Renal pelvis (tissue), 4 donors: ENCODE measurements around the gene COMMD8. TPM values are rescaled to one million over a fixed set of nuclear protein-coding genes. Genes with fewer than 3 reads are reported as not detected.

ENCODE experiments used
- DNase-seq: peaks from one replicate; pipeline ENCODE4 v3.0.0-alpha.2; 2013
- polyA plus RNA-seq, 3 donors: library from polyadenylated mRNA; unstranded; fragments of 120-200 nt; gene quantifications; one replicate each; pipeline ENCODE4 v1.2.1, GENCODE V29; 2013; ENCODE audit not compliant: insufficient read length in 3 of 3

The COMMD8 gene
- polyA plus RNA-seq, 3 donors = 34.4 to 36.2 (median 34.8) TPM

DNA sequence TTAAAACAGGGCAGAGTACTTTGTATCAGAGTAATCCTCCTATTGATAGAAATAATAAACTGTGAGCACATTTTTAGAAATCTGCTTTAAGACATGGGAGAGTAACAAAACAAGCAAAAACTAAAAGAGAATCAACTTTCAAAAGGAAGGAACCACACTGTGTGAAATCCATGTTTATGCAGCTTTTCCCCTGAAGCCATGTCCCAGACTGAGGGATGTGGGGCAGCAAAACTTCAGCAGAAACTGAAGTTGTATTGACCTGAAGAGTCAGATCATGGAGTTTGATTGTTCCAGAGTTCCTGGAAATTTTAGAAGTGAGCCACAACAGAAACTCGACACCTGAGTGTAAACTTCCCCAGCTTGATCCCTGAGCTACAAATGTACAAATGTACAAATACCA lies 53.2 kb downstream of the COMMD8 start:
- no peak for DNase-seq

DNA sequence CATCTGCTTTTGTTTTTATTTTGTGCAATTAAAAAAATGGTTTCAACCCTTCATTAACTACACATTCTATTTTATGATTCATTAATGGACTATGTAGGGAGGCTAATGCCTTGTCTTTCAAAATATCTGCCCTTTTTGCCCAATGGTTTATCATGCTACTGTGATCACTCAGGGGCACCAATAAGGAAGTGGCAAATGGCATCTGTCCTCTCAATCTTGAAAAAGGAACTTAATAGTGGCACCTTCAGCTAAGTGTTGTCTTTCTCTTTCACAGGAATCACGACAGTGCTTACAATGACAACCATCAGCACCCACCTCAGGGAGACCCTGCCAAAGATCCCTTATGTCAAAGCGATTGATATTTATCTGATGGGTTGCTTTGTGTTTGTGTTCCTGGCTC lies 57.1 kb downstream of the COMMD8 start:
- no peak for DNase-seq

Other genes starting within 250 kb of the COMMD8 start
- 10 to 100 TPM; 39.8 to 53.5 (median 51.9) TPM for gene ATP10D, start 21.6 kb upstream of the COMMD8 start, polyA plus RNA-seq